A549 (cell line): ENCODE results near the gene ADAT2. TPM values are rescaled to one million over a fixed set of nuclear protein-coding genes. Genes with fewer than 3 reads are reported as not detected.

ENCODE experiments used
- ATAC-seq, 2 experiments: fragments of 200-7000 bp in 1 of 2; fragments of >200 bp in 1 of 2; cut with Nextera tagmentation in 1 of 2; cut with Tn5 transposase in 1 of 2; 3 replicates each; pipeline versions ENCODE4 v1.8.0 to v1.9.1; 2018 to 2020; ENCODE audit warnings: mild to moderate bottlenecking in 1 of 2, moderate library complexity in 1 of 2
- CTCF ChIA-PET: fragments of 300-600 bp; sonication (Branson Sonifier 250); formaldehyde crosslinking; extraction: SDS; loops from one replicate; lab custom pipeline; 2021; ENCODE audit warnings: antibody characterized with exemption, inconsistent platforms; lab: Yijun Ruan, JAX
- POLR2A ChIA-PET: fragments of 350-600 bp; formaldehyde crosslinking; extraction: SDS; loops from one replicate; lab custom pipeline; 2021; ENCODE audit warnings: antibody characterized with exemption, inconsistent platforms; lab: Yijun Ruan, JAX
- DNase-seq, 2 experiments: peaks; one replicate each; pipeline versions ENCODE4 v3.0.0 to v3.0.0-alpha.2; 2011 to 2016; ENCODE audit warnings: low read depth in 1 of 2, low spot score in 1 of 2
- FAIRE-seq: peaks from 2 replicates; lab custom pipeline; 2011; peaks lifted over from hg19 to GRCh38; lab: Jason Lieb, UNC
- H3K27ac ChIP-seq, 2 experiments: fragments of >200 bp; sonication (Bioruptor Twin); formaldehyde crosslinking; 3 replicates each; pipeline ENCODE4 v1.5.1; 2016 to 2017
- H3K4me1 ChIP-seq: fragments of >200 bp; sonication (Bioruptor Twin); formaldehyde crosslinking; 3 replicates; pipeline ENCODE4 v1.6.1; 2016
- H3K4me2 ChIP-seq: fragments of >200 bp; sonication (Bioruptor Twin); formaldehyde crosslinking; 3 replicates; pipeline ENCODE4 v1.6.1; 2016
- H3K4me3 ChIP-seq: fragments of >200 bp; sonication (Bioruptor Twin); formaldehyde crosslinking; 3 replicates; pipeline ENCODE4 v1.5.1; 2016
- H3K9me3 ChIP-seq: fragments of >200 bp; sonication (Bioruptor Twin); formaldehyde crosslinking; 3 replicates; pipeline ENCODE4 v1.6.1; 2016
- ATOH8 ChIP-seq: fragments of 250-450 bp; sonication (Bioruptor Pico); IDR thresholded peaks from 2 replicates; pipeline ENCODE4 v1.5.0; 2020; ENCODE audit warnings: low read depth, mild to moderate bottlenecking, moderate library complexity
- CBX2 ChIP-seq: fragments of 200-600 bp; sonication (generic); IDR thresholded peaks from 2 replicates; pipeline ENCODE4 v1.6.1; 2016; ENCODE audit warnings: low read depth, mild to moderate bottlenecking, borderline replicate concordance
- CEBPB ChIP-seq, 2 experiments: fragments of >200 bp in 1 of 2; sonication (Bioruptor Twin) in 1 of 2; formaldehyde crosslinking in 1 of 2; IDR thresholded peaks; 2 replicates each; pipeline ENCODE4 v1.6.1; 2012 to 2016
- CHD2 ChIP-seq: fragments of 150-350 bp; IDR thresholded peaks from 2 replicates; pipeline ENCODE4 v1.6.1; 2014; ENCODE audit warnings: low read length; ENCODE audit not compliant: partially characterized antibody
- EHF ChIP-seq: fragments of 250-450 bp; sonication (Bioruptor Pico); IDR thresholded peaks from 2 replicates; pipeline ENCODE4 v1.5.0; 2020; ENCODE audit warnings: mild to moderate bottlenecking
- ESRRA ChIP-seq: fragments of 150-350 bp; IDR thresholded peaks from 2 replicates; pipeline ENCODE4 v1.6.1; 2014; ENCODE audit warnings: mild to moderate bottlenecking, low read length, borderline replicate concordance
- FOSB ChIP-seq: fragments of 250-450 bp; sonication (Bioruptor Pico); IDR thresholded peaks from 2 replicates; pipeline ENCODE4 v1.5.0; 2020; ENCODE audit warnings: mild to moderate bottlenecking, moderate library complexity
- FOSL2 ChIP-seq, 2 experiments: fragments of 450-650 bp in 1 of 2; fragments of >200 bp in 1 of 2; sonication (Bioruptor Twin) in 1 of 2; formaldehyde crosslinking; IDR thresholded peaks; 2 replicates each; pipeline versions ENCODE4 v1.5.0 to v1.6.1; 2016 to 2020; ENCODE audit warnings: mild to moderate bottlenecking in 1 of 2, moderate library complexity in 1 of 2
- FOXS1 ChIP-seq: fragments of 250-450 bp; sonication (Bioruptor Pico); IDR thresholded peaks from 2 replicates; pipeline ENCODE4 v1.5.0; 2020; ENCODE audit warnings: mild to moderate bottlenecking, moderate library complexity
- GATA3 ChIP-seq: IDR thresholded peaks from 2 replicates; pipeline ENCODE4 v1.6.1; 2012; ENCODE audit warnings: borderline replicate concordance
- HMGXB4 ChIP-seq: fragments of 250-450 bp; sonication (Bioruptor Pico); IDR thresholded peaks from 2 replicates; pipeline ENCODE4 v1.5.0; 2021; ENCODE audit warnings: mild to moderate bottlenecking, moderate library complexity, borderline replicate concordance
- HOXA7 ChIP-seq: fragments of 250-450 bp; sonication (Bioruptor Pico); IDR thresholded peaks from 2 replicates; pipeline ENCODE4 v1.5.0; 2020; ENCODE audit warnings: mild to moderate bottlenecking, moderate library complexity
- HOXB13 ChIP-seq: fragments of 250-450 bp; sonication (Bioruptor Pico); IDR thresholded peaks from 2 replicates; pipeline ENCODE4 v1.5.0; 2020; ENCODE audit warnings: low read depth, mild to moderate bottlenecking, moderate library complexity
- KDM1A ChIP-seq: fragments of 200-600 bp; sonication (generic); IDR thresholded peaks from 2 replicates; pipeline ENCODE4 v1.6.1; 2016; ENCODE audit warnings: low read depth, mild to moderate bottlenecking
- KDM5A ChIP-seq: fragments of 200-600 bp; sonication (generic); IDR thresholded peaks from 2 replicates; pipeline ENCODE4 v1.6.1; 2016; ENCODE audit warnings: antibody characterized with exemption, mild to moderate bottlenecking
- NFE2L2 ChIP-seq: fragments of 150-350 bp; conservative IDR thresholded peaks from 2 replicates; pipeline ENCODE4 v1.6.1; 2014; ENCODE audit warnings: low read length
- NPAS2 ChIP-seq: fragments of 250-450 bp; sonication (Bioruptor Pico); IDR thresholded peaks from 2 replicates; pipeline ENCODE4 v1.8.0; 2022; ENCODE audit warnings: mild to moderate bottlenecking, moderate library complexity, borderline replicate concordance
- NR3C1 ChIP-seq: fragments of >200 bp; sonication (Bioruptor Twin); formaldehyde crosslinking; IDR thresholded peaks from 3 replicates; pipeline ENCODE4 v1.6.1; 2017
- PHF8 ChIP-seq: fragments of 200-600 bp; sonication (generic); IDR thresholded peaks from 2 replicates; pipeline ENCODE4 v1.6.1; 2016; ENCODE audit warnings: low read depth, mild to moderate bottlenecking, antibody characterized with exemption, moderate library complexity, borderline replicate concordance
- POLR2A ChIP-seq: IDR thresholded peaks from 2 replicates; pipeline ENCODE4 v1.6.1; 2012; ENCODE audit warnings: mild to moderate bottlenecking, low read length
- RAD21 ChIP-seq, 2 experiments: fragments of >200 bp in 1 of 2; sonication (Bioruptor Twin) in 1 of 2; formaldehyde crosslinking in 1 of 2; IDR thresholded peaks in 1 of 2; conservative IDR thresholded peaks in 1 of 2; 2 replicates in 1 of 2; 3 replicates in 1 of 2; pipeline ENCODE4 v1.6.1; 2012 to 2018; ENCODE audit warnings: inconsistent platforms in 1 of 2
- RARB ChIP-seq: fragments of 250-450 bp; sonication (Bioruptor Pico); IDR thresholded peaks from 2 replicates; pipeline ENCODE4 v1.8.0; 2021; ENCODE audit warnings: mild to moderate bottlenecking, moderate library complexity
- RNF2 ChIP-seq: fragments of 200-600 bp; sonication (generic); IDR thresholded peaks from 2 replicates; pipeline ENCODE4 v1.6.1; 2016; ENCODE audit warnings: low read depth, mild to moderate bottlenecking, antibody characterized with exemption, moderate library complexity, borderline replicate concordance
- SMC3 ChIP-seq: fragments of >200 bp; sonication (Bioruptor Twin); formaldehyde crosslinking; IDR thresholded peaks from 3 replicates; pipeline ENCODE4 v1.6.1; 2018; ENCODE audit warnings: inconsistent platforms
- TP53 ChIP-seq: fragments of 250-450 bp; sonication (Bioruptor Pico); IDR thresholded peaks from 2 replicates; pipeline ENCODE4 v1.5.0; 2021; ENCODE audit warnings: mild to moderate bottlenecking, moderate library complexity
- USF2 ChIP-seq: fragments of 450-650 bp; IDR thresholded peaks from 2 replicates; pipeline ENCODE4 v1.6.1; 2014; ENCODE audit warnings: antibody characterized with exemption
- ZFP36 ChIP-seq: fragments of 450-650 bp; IDR thresholded peaks from 2 replicates; pipeline ENCODE4 v1.6.1; 2014; ENCODE audit warnings: borderline replicate concordance; ENCODE audit not compliant: partially characterized antibody
- ZNF302 ChIP-seq: fragments of 250-450 bp; sonication (Bioruptor Pico); IDR thresholded peaks from 2 replicates; pipeline ENCODE4 v1.9.0; 2021; ENCODE audit warnings: inconsistent platforms, mild to moderate bottlenecking, moderate library complexity
- WGBS: methylation state at CpG from one replicate; pipeline ENCODE4 v1.1.6; 2017; ENCODE audit errors: missing lambda C conversion rate; 5-methylcytosine and 5-hydroxymethylcytosine counted together
- polyA plus RNA-seq, 4 experiments: library from polyadenylated mRNA; depleted of rRNA in 3 of 4; stranded (reverse); fragments of >200 nt; fragmentation: RNase III in 1 of 4; extraction: RNeasy Plus Mini Kit Qiagen cat#74134 plus additional on column Dnase treatment in 1 of 4; gene quantifications; 2 replicates in 3 of 4; 3 replicates in 1 of 4; pipeline ENCODE4 v1.2.3, GENCODE V29; 2011 to 2017
- TF ChIP-seq, protein P1 (sequence below): fragments of 150-350 bp; IDR thresholded peaks from 2 replicates; pipeline ENCODE4 v1.6.1; 2014; ENCODE audit warnings: low read depth, mild to moderate bottlenecking, low read length

Gene ADAT2
- polyA plus RNA-seq, 2 of the 4 experiments (the other 2 are of a cell fraction) = 7.1 to 8.0 TPM

DNA sequence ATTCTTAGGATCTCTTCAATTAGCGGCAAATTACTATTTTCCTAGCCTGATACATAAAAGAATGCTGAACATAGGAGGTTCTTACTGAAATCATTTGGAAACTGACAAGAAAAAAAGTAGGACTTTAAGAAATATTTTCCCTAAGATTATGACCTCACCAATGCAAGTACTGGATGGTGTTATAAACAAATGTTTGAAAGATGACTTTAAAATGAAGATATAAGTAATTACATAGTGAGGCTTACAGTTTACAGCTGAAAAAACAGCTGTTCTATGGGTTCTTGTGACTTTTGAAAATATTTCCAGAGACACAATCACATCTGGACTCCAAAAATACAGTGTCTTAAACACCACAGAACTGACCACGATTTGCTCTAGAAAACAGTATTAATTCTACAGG lies 64.9 kb downstream of the ADAT2 start:
- ATAC-seq = no peak
- TF ChIP-seq RNF2 (no peak), NFE2L2 (no peak), CBX2 (no peak), NPAS2 (CRISPR knock-in tag) (no peak), RARB (no peak), GATA3 (no peak)
- TF ChIP-seq, protein P1, sequence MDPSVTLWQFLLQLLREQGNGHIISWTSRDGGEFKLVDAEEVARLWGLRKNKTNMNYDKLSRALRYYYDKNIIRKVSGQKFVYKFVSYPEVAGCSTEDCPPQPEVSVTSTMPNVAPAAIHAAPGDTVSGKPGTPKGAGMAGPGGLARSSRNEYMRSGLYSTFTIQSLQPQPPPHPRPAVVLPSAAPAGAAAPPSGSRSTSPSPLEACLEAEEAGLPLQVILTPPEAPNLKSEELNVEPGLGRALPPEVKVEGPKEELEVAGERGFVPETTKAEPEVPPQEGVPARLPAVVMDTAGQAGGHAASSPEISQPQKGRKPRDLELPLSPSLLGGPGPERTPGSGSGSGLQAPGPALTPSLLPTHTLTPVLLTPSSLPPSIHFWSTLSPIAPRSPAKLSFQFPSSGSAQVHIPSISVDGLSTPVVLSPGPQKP = no peak
- FAIRE-seq = no peak
- DNase-seq = no peak
- POLR2A ChIA-PET = no interaction called here
- H3K27ac ChIP-seq = no peak overlapping the region
- CTCF ChIA-PET = interaction anchor here (1.2 kb wide), 1 partner anchor 11 kb away, joined by 3 read pairs; no protein-coding TSS in a partner anchor
- H3K4me2 ChIP-seq = no peak overlapping the region
- no peaks in the 10 kb centered on the region for H3K4me1 ChIP-seq
- H3K9me3 ChIP-seq = no peaks in the 10 kb centered on the region
- no peak overlapping the region for H3K4me3 ChIP-seq
- 54% methylated on average over 2 of the region's 2 CpGs for WGBS

DNA sequence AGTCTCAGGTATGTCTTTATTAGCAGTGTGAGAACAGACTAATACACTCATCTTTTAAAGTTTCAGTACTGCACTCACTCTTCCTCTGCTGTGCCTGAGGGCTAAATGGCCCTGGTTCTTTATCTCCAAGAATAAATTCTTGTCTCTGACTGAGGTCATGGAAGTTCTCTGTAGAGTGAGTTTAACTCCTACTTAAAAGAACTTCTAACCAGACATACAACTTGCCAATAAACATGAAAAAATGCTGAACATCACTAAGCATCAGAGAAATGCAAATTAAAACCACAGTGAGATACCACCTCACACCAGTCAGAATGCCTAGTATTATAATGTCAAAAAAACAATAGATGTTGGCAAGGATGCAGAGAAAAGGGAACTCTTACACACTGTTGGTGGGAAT lies 73.6 kb downstream of the ADAT2 start:
- no peak overlapping the region for H3K27ac ChIP-seq
- H3K4me2 ChIP-seq = no peak overlapping the region
- ChIA-PET POLR2A (no interaction called here), CTCF (no interaction called here)
- no peak for ATAC-seq
- H3K4me3 ChIP-seq = no peak overlapping the region
- H3K9me3 ChIP-seq = 0 out of 3 replicates have a peak, but pooled peaks cover 2% of the 10 kb centered on the region
- TF ChIP-seq RNF2 (no peak), KDM1A (no peak), ATOH8 (CRISPR knock-in tag) (no peak), FOSB (CRISPR knock-in tag) (no peak), PHF8 (no peak), CHD2 (no peak), NR3C1 (no peak), HOXA7 (CRISPR knock-in tag) (no peak), FOXS1 (CRISPR knock-in tag) (no peak), EHF (CRISPR knock-in tag) (no peak), ZFP36 (no peak)
- DNase-seq = no peak
- H3K4me1 ChIP-seq = no peaks in the 10 kb centered on the region
- no peak for FAIRE-seq

- Histone ChIP-seq H3K27ac (no peak overlapping the region), H3K9me3 (0 out of 3 replicates have a peak, but pooled peaks cover 2% of the 10 kb centered on the region), H3K4me2 (no peak overlapping the region), H3K4me3 (no peak overlapping the region), H3K4me1 (no peaks in the 10 kb centered on the region)
- ChIA-PET CTCF (no interaction called here), POLR2A (no interaction called here)
- no peak for DNase-seq
- FAIRE-seq = no peak
- whole genome bisulfite sequencing = 40% methylated on average over 3 of the region's 3 CpGs
- no peak for ATAC-seq
- TF ChIP-seq TP53 (CRISPR knock-in tag) = no peak
- no peak for TF ChIP-seq CBX2
- no peak for TF ChIP-seq POLR2A
- no peak for TF ChIP-seq ESRRA
- TF ChIP-seq HOXB13 (CRISPR knock-in tag) = no peak
- no peak for TF ChIP-seq FOSL2 (IDR thresholded peaks at IDR 0.05)
- no peak for TF ChIP-seq FOSL2 (CRISPR knock-in tag; IDR thresholded peaks at IDR 0.05)
- TF ChIP-seq KDM5A = no peak
- no peak for TF ChIP-seq USF2
- no peak for TF ChIP-seq EHF (CRISPR knock-in tag)
- TF ChIP-seq SMC3 = no peak
- TF ChIP-seq ZNF302 (CRISPR knock-in tag) = no peak
- TF ChIP-seq CEBPB (IDR thresholded peaks at IDR 0.05) = no peak
- no peak for TF ChIP-seq RAD21 (conservative IDR thresholded peaks at IDR 0.05 in 1 of 2, IDR thresholded peaks at IDR 0.05 in 1 of 2)
- TF ChIP-seq HMGXB4 (CRISPR knock-in tag) = no peak
- no peak for TF ChIP-seq NR3C1
- TF ChIP-seq, all 56 proteins: peak for 0
Observed at GRCh38 chr6:143376375-143376774, 74.1 kb downstream of the ADAT2 start.
